Lung (tissue), 12 donors: Measurements from ENCODE around the gene USP8. TPM values are rescaled to one million over a fixed set of nuclear protein-coding genes. Genes with fewer than 3 reads are reported as not detected.

Source experiments
- ATAC-seq: fragments of 200-7000 bp; cut with Tn5 transposase; one replicate; pipeline ENCODE4 v1.9.1; 2020; ENCODE audit warnings: moderate number of reproducible peaks; ENCODE audit not compliant: insufficient read depth, low FRiP score
- DNase-seq, 3 donors: peaks; one replicate each; pipeline ENCODE4 v3.0.0-alpha.2; 2013 to 2017
- H3K27ac ChIP-seq, 2 donors: one replicate each; pipeline ENCODE4 v1.5.1; 2013; ENCODE audit warnings: mild to moderate bottlenecking in 2 of 2, moderate library complexity in 2 of 2, control low read depth in 1 of 2, inconsistent platforms in 1 of 2, low read depth in 1 of 2, low read length in 1 of 2
- H3K27me3 ChIP-seq, 3 donors: one replicate each; pipeline ENCODE4 v1.5.1; 2013; ENCODE audit warnings: low read length in 2 of 3; ENCODE audit not compliant: control insufficient read depth in 3 of 3, insufficient read depth in 3 of 3
- H3K36me3 ChIP-seq, 4 donors: one replicate each; pipeline ENCODE4 v1.5.1; 2013; ENCODE audit warnings: low read length in 4 of 4, mild to moderate bottlenecking in 1 of 4, moderate library complexity in 1 of 4; ENCODE audit not compliant: control insufficient read depth in 4 of 4, insufficient read depth in 4 of 4
- H3K4me1 ChIP-seq, 5 donors: one replicate each; pipeline ENCODE4 v1.5.1; 2013; ENCODE audit warnings: low read length in 5 of 5, mild to moderate bottlenecking in 2 of 5, moderate library complexity in 1 of 5; ENCODE audit not compliant: control insufficient read depth in 5 of 5, insufficient read depth in 5 of 5
- H3K4me3 ChIP-seq: one replicate; pipeline ENCODE4 v1.5.1; 2013; ENCODE audit warnings: mild to moderate bottlenecking, control low read depth, moderate library complexity
- H3K9ac ChIP-seq, 2 donors: one replicate each; pipeline ENCODE4 v1.5.1; 2013; ENCODE audit warnings: low read length in 2 of 2, control low read depth in 1 of 2; ENCODE audit not compliant: insufficient read depth in 1 of 2
- H3K9me3 ChIP-seq, 4 donors: one replicate each; pipeline ENCODE4 v1.5.1; 2013; ENCODE audit warnings: low read length in 3 of 4, mild to moderate bottlenecking in 1 of 4, moderate library complexity in 1 of 4; ENCODE audit not compliant: control insufficient read depth in 4 of 4, insufficient read depth in 3 of 4
- WGBS, 2 donors: extraction: QIAGEN DNeasy Blood & Tissue Kit; methylation state at CpG; one replicate each; pipeline ENCODE4 v1.1.7; 2013; 5-methylcytosine and 5-hydroxymethylcytosine counted together
- polyA plus RNA-seq, 2 donors: library from polyadenylated mRNA; stranded (reverse); fragments of 200-250 nt; gene quantifications; one replicate each; pipeline ENCODE4 v1.2.1, GENCODE V29; 2013
- total RNA-seq, 2 donors: library from RNA; depleted of rRNA in 1 of 2; stranded (reverse); fragments of >200 nt in 1 of 2; gene quantifications; one replicate each; pipeline ENCODE4 v1.2.1, GENCODE V29; 2014 to 2021
- TF ChIP-seq, protein P1 (sequence below): IDR thresholded peaks from 2 replicates; pipeline ENCODE4 v1.5.1; 2012; ENCODE audit warnings: mild to moderate bottlenecking; ENCODE audit errors: control extremely low read depth, extremely low read depth
- donor health status: control.
- donor health status: control.
- donor health status: Bipolar disorder and iron deficiency.
- donor health status: healthy.
- donor health status: DM: yes; HTN: yes; CAD: no.

USP8 gene
- total and polyA plus RNA-seq, 4 donors, result 14.0 to 92.1 (median 41.3) TPM

- ATAC-seq (no peak), DNase-seq (no peak)
- H3K4me1 ChIP-seq, result no peaks in the 10 kb centered on the region
- H3K36me3 ChIP-seq, result no peaks in the 10 kb centered on the region
- no peaks in the 10 kb centered on the region for H3K27me3 ChIP-seq
- H3K9me3 ChIP-seq, result no peaks in the 10 kb centered on the region
- 60 to 62% methylated on average over 5 of the region's 5 CpGs for WGBS, 2 donors
- H3K4me3 ChIP-seq, result no peak overlapping the region
- no peak overlapping the region for H3K27ac ChIP-seq
- H3K9ac ChIP-seq, result no peak overlapping the region
- TF ChIP-seq, protein P1, sequence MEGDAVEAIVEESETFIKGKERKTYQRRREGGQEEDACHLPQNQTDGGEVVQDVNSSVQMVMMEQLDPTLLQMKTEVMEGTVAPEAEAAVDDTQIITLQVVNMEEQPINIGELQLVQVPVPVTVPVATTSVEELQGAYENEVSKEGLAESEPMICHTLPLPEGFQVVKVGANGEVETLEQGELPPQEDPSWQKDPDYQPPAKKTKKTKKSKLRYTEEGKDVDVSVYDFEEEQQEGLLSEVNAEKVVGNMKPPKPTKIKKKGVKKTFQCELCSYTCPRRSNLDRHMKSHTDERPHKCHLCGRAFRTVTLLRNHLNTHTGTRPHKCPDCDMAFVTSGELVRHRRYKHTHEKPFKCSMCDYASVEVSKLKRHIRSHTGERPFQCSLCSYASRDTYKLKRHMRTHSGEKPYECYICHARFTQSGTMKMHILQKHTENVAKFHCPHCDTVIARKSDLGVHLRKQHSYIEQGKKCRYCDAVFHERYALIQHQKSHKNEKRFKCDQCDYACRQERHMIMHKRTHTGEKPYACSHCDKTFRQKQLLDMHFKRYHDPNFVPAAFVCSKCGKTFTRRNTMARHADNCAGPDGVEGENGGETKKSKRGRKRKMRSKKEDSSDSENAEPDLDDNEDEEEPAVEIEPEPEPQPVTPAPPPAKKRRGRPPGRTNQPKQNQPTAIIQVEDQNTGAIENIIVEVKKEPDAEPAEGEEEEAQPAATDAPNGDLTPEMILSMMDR, result no peak
Observed at GRCh38 chr15:50544368-50544767, 120.2 kb downstream of the USP8 start.

DNA sequence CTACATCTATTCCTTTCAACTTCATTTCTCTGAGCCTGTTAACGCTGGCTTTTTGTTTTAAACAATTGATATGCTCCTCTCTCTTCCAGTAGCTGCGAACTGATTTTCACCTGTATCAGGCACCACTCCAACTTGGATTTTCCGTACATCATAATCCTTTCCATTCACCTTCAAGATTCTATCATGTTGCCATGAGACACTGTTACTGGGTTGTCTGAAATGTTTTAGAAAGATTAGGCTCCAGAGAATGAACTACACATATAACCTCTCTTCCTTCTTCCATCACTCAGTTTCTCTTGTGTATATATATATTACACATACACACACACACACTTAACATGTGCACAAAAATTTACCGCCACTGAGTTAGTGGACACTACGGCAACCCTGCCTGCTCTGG is 122.4 kb downstream of the USP8 start, which contains the start of gene USP50:
Gene USP50 (minus strand): TSS at position 101 of the 400 bp plus-strand sequence. CDS start 141 bp downstream, outside the sequence.
- WGBS, 2 donors, result 90 to 97% methylated on average over 5 of the region's 5 CpGs
- DNase-seq (no peak), ATAC-seq (no peak)
- Histone ChIP-seq H3K4me3 (no peak within 1 kb of the TSS), H3K27me3 (no peaks in the 10 kb centered on the region), H3K9me3 (no peaks in the 10 kb centered on the region), H3K4me1 (no peaks in the 10 kb centered on the region), H3K9ac (no peak within 1 kb of the TSS), H3K36me3 (no peaks in the 10 kb centered on the region), H3K27ac (no peak within 1 kb of the TSS)
- TF ChIP-seq, protein P1, result no peak

GRCh38 chr15:50549326-50549725 is 125.1 kb downstream of the USP8 start:
- ATAC-seq (no peak), DNase-seq (no peak)
- H3K9me3 ChIP-seq, result no peaks in the 10 kb centered on the region
- no peaks in the 10 kb centered on the region for H3K27me3 ChIP-seq
- no peak overlapping the region for H3K9ac ChIP-seq
- no peaks in the 10 kb centered on the region for H3K36me3 ChIP-seq
- WGBS, 2 donors, result 88 to 91% methylated on average over 7 of the region's 7 CpGs
- TF ChIP-seq, protein P1, result no peak
- H3K4me3 ChIP-seq, result no peak overlapping the region
- H3K27ac ChIP-seq, result no peak overlapping the region
- H3K4me1 ChIP-seq, result no peaks in the 10 kb centered on the region

- DNase-seq (no peak), ATAC-seq (no peak)
- WGBS, 2 donors, result 85 to 90% methylated on average over 4 of the region's 4 CpGs
Observed at GRCh38 chr15:50552238-50552637, 128.0 kb downstream of the USP8 start.

More at GRCh38 chr15:50552238-50552637, 128.0 kb downstream of the USP8 start:
- H3K27me3 ChIP-seq, result no peaks in the 10 kb centered on the region
- TF ChIP-seq, protein P1, result no peak
- H3K36me3 ChIP-seq, result peaks cover 0 to 5% (median 0%) of the 10 kb centered on the region in 4 donors
- H3K4me3 ChIP-seq, result no peak overlapping the region
- H3K9ac ChIP-seq, result no peak overlapping the region
- H3K27ac ChIP-seq, result no peak overlapping the region
- no peaks in the 10 kb centered on the region for H3K9me3 ChIP-seq
- H3K4me1 ChIP-seq, result no peaks in the 10 kb centered on the region
